Endodermal cell (in vitro differentiated cells): Measurements from ENCODE around the gene TRDN. TPM values are rescaled to one million over a fixed set of nuclear protein-coding genes. Genes with fewer than 3 reads are reported as not detected.
A peak's percentile ranks its signal among the peaks of the same experiment; 100 is the strongest.

Experiments
- DNase-seq: peaks from one replicate; pipeline ENCODE4 v3.0.0-alpha.2; 2017
- H3K27ac ChIP-seq: 2 replicates; pipeline ENCODE4 v1.5.1; 2013; ENCODE audit warnings: mild to moderate bottlenecking, low read depth, low read length, moderate library complexity
- H3K27me3 ChIP-seq: 2 replicates; pipeline ENCODE4 v1.6.1; 2013; ENCODE audit warnings: mild to moderate bottlenecking, low read length, moderate library complexity; ENCODE audit not compliant: insufficient read depth, control insufficient read depth, poor library complexity, severe bottlenecking
- H3K36me3 ChIP-seq: 2 replicates; pipeline ENCODE4 v1.7.0; 2013; ENCODE audit warnings: mild to moderate bottlenecking, low read length, moderate library complexity; ENCODE audit not compliant: control insufficient read depth, insufficient read depth
- H3K4me1 ChIP-seq: one replicate; pipeline ENCODE4 v1.7.0; 2013; ENCODE audit warnings: low read length; ENCODE audit not compliant: control insufficient read depth, insufficient read depth
- H3K4me3 ChIP-seq: 2 replicates; pipeline ENCODE4 v1.5.1; 2013; ENCODE audit warnings: mild to moderate bottlenecking, low read length, moderate library complexity
- H3K9ac ChIP-seq: 2 replicates; pipeline ENCODE4 v1.6.1; 2013; ENCODE audit warnings: mild to moderate bottlenecking, low read length, moderate library complexity; ENCODE audit not compliant: poor library complexity, severe bottlenecking; ENCODE audit errors: extremely low read depth
- H3K9me3 ChIP-seq: 2 replicates; pipeline ENCODE4 v1.6.1; 2013; ENCODE audit warnings: mild to moderate bottlenecking, low read length, moderate library complexity; ENCODE audit not compliant: control insufficient read depth
- H3K27ac Mint-ChIP-seq: 2 replicates; pipeline ENCODE4 v1.8.0; 2020; ENCODE audit warnings: mixed read lengths
- H3K27me3 Mint-ChIP-seq: 2 replicates; pipeline ENCODE4 v1.8.0; 2021; ENCODE audit warnings: mild to moderate bottlenecking, mixed read lengths; ENCODE audit not compliant: insufficient read depth
- H3K36me3 Mint-ChIP-seq: 2 replicates; pipeline ENCODE4 v1.8.0; 2020; ENCODE audit warnings: low read depth, mixed read lengths
- H3K4me1 Mint-ChIP-seq: 2 replicates; pipeline ENCODE4 v1.8.0; 2020; ENCODE audit warnings: mixed read lengths
- H3K4me3 Mint-ChIP-seq: 2 replicates; pipeline ENCODE4 v1.8.0; 2020; ENCODE audit warnings: mild to moderate bottlenecking, moderate library complexity, mixed read lengths
- H3K9me3 Mint-ChIP-seq: 2 replicates; pipeline ENCODE4 v1.8.0; 2020; ENCODE audit warnings: mild to moderate bottlenecking, mixed read lengths
- WGBS, 2 experiments: methylation state at CpG; one replicate each; pipeline versions ENCODE4 v1.1.5 to v1.1.7; 2013; ENCODE audit warnings: missing lambda C conversion rate in 2 of 2, mixed read lengths in 1 of 2; ENCODE audit not compliant: insufficient coverage in 1 of 2, insufficient read length in 1 of 2; 5-methylcytosine and 5-hydroxymethylcytosine counted together
- total RNA-seq, 2 donors: library from RNA; stranded (reverse); fragmentation: NEBNext Ultra II Directional in 1 of 2; extraction: Animal tissue kit (Norgen Biotek cat#: 25700) in 1 of 2; gene quantifications; 2 replicates in 1 of 2; 3 replicates in 1 of 2; pipeline ENCODE4 v1.2.1, GENCODE V29; 2021
- TF ChIP-seq, protein P1 (sequence below): fragments of 200-600 bp; sonication (generic); conservative IDR thresholded peaks from 2 replicates; pipeline ENCODE4 v1.5.0; 2021; ENCODE audit warnings: antibody characterized with exemption, mild to moderate bottlenecking

TRDN gene
- total RNA-seq, 2 donors from 2014 or later = 74.4 to 136 TPM

GRCh38 chr6:123380257-123380656 is 256.5 kb downstream of the TRDN start:
- Mint-ChIP-seq H3K4me3 (no peak overlapping the region), H3K27me3 (no peaks in the 10 kb centered on the region), H3K27ac (no peak overlapping the region), H3K36me3 (no peaks in the 10 kb centered on the region), H3K4me1 (no peaks in the 10 kb centered on the region), H3K9me3 (no peaks in the 10 kb centered on the region)
- Histone ChIP-seq H3K27ac (no peak overlapping the region), H3K9me3 (no peaks in the 10 kb centered on the region), H3K27me3 (no peaks in the 10 kb centered on the region), H3K4me3 (no peak overlapping the region), H3K36me3 (no peaks in the 10 kb centered on the region), H3K9ac (no peak overlapping the region), H3K4me1 (no peaks in the 10 kb centered on the region)
- 58 to 63% methylated on average over 2 to 5 of the region's 5 CpGs for WGBS, 2 experiments
- TF ChIP-seq, protein P1, sequence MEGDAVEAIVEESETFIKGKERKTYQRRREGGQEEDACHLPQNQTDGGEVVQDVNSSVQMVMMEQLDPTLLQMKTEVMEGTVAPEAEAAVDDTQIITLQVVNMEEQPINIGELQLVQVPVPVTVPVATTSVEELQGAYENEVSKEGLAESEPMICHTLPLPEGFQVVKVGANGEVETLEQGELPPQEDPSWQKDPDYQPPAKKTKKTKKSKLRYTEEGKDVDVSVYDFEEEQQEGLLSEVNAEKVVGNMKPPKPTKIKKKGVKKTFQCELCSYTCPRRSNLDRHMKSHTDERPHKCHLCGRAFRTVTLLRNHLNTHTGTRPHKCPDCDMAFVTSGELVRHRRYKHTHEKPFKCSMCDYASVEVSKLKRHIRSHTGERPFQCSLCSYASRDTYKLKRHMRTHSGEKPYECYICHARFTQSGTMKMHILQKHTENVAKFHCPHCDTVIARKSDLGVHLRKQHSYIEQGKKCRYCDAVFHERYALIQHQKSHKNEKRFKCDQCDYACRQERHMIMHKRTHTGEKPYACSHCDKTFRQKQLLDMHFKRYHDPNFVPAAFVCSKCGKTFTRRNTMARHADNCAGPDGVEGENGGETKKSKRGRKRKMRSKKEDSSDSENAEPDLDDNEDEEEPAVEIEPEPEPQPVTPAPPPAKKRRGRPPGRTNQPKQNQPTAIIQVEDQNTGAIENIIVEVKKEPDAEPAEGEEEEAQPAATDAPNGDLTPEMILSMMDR = peak; percentile 75
- peak; percentile 52 for DNase-seq

GRCh38 chr6:123372737-123373136 is 264.0 kb downstream of the TRDN start:
- H3K27ac Mint-ChIP-seq = no peak overlapping the region
- H3K36me3 ChIP-seq = no peaks in the 10 kb centered on the region
- 82% methylated on average over 2 of the region's 2 CpGs; no CpG with 5 or more reads in 1 of the 2 experiments for WGBS, 2 experiments
- peaks cover 7% of the 10 kb centered on the region for H3K9me3 Mint-ChIP-seq
- H3K4me1 Mint-ChIP-seq = no peaks in the 10 kb centered on the region
- H3K9ac ChIP-seq = no peak overlapping the region
- no peaks in the 10 kb centered on the region for H3K27me3 ChIP-seq
- no peaks in the 10 kb centered on the region for H3K9me3 ChIP-seq
- H3K4me1 ChIP-seq = no peaks in the 10 kb centered on the region
- no peak overlapping the region for H3K27ac ChIP-seq
- H3K27me3 Mint-ChIP-seq = no peaks in the 10 kb centered on the region
- H3K4me3 ChIP-seq = no peak overlapping the region
- no peak overlapping the region for H3K4me3 Mint-ChIP-seq
- H3K36me3 Mint-ChIP-seq = no peaks in the 10 kb centered on the region
- TF ChIP-seq, protein P1 = no peak
- no peak for DNase-seq

GRCh38 chr6:123363912-123364311 is 272.8 kb downstream of the TRDN start:
- H3K27me3 ChIP-seq = no peaks in the 10 kb centered on the region
- H3K4me3 Mint-ChIP-seq = no peak overlapping the region
- no peak overlapping the region for H3K27ac Mint-ChIP-seq
- no peaks in the 10 kb centered on the region for H3K4me1 ChIP-seq
- no peak overlapping the region for H3K27ac ChIP-seq
- H3K27me3 Mint-ChIP-seq = no peaks in the 10 kb centered on the region
- TF ChIP-seq, protein P1 = no peak
- 95 to 100% methylated on average over 1 to 2 of the region's 2 CpGs for WGBS, 2 experiments
- no peaks in the 10 kb centered on the region for H3K36me3 ChIP-seq
- DNase-seq = no peak
- no peaks in the 10 kb centered on the region for H3K4me1 Mint-ChIP-seq
- H3K9ac ChIP-seq = no peak overlapping the region
- H3K4me3 ChIP-seq = no peak overlapping the region
- H3K9me3 Mint-ChIP-seq = peaks cover 2% of the 10 kb centered on the region
- no peaks in the 10 kb centered on the region for H3K36me3 Mint-ChIP-seq
- no peaks in the 10 kb centered on the region for H3K9me3 ChIP-seq
